ENCODE data around the gene FEN1. TPM values are rescaled to one million over a fixed set of nuclear protein-coding genes. Genes with fewer than 3 reads are reported as not detected.
A peak's percentile ranks its signal among the peaks of the same experiment; 100 is the strongest.

Gene FEN1
- total and polyA plus RNA-seq, 2 donors (not counting 1 experiment from before 2014, with no cell fraction given): 3.4 to 9.8 TPM

- H3K4me2 ChIP-seq (replicated peaks; ENCODE audit: low read depth, low read length, poor library complexity, severe bottlenecking): no peak overlapping the region
- peaks cover 4 to 5% of the 10 kb centered on the region in 2 donors for H3K4me1 ChIP-seq (ENCODE audit: control insufficient read depth in 2 of 2, insufficient read depth in 2 of 2, low read length in 2 of 2)
- no peaks in the 10 kb centered on the region for H4K20me1 ChIP-seq (ENCODE audit: control insufficient read depth, insufficient read depth, low read length, poor library complexity, severe bottlenecking)
- Mint-ChIP-seq H3K27me3 (peaks cover 21% of the 10 kb centered on the region), H3K27ac (no peak overlapping the region), H3K4me3 (no peak overlapping the region), H3K4me1 (peaks cover 2% of the 10 kb centered on the region), H3K9me3 (ENCODE audit: insufficient read depth) (no peaks in the 10 kb centered on the region)
- H3K27ac ChIP-seq (ENCODE audit: low read length in 2 of 2): no peak overlapping the region
- no peaks in the 10 kb centered on the region for H3K79me2 ChIP-seq (ENCODE audit: control insufficient read depth, insufficient read depth, low read length)
- DNase-seq (peak; percentile 60), ATAC-seq (ENCODE audit: low read depth) (peak; percentile 48)
- ChIA-PET POLR2A (no interaction called here), CTCF (interaction anchor here (0.7 to 6.6 kb wide), 10 partner anchors 12 to 564 kb away, joined by 3 to 69 read pairs (median 4); no protein-coding TSS in a partner anchor)
- 60% methylated on average over 14 of the region's 19 CpGs for WGBS (ENCODE audit: insufficient coverage)
- peaks cover 0 to 35% (median 13%) of the 10 kb centered on the region in 4 experiments for H3K27me3 ChIP-seq (replicated peaks in 1 of 4; ENCODE audit: control extremely low read depth in 1 of 4, control insufficient read depth in 3 of 4, insufficient read depth in 4 of 4, low read length in 3 of 4)
- peaks cover 0 to 2% (median 0%) of the 10 kb centered on the region in 3 donors for H3K9me3 ChIP-seq (ENCODE audit: control extremely low read depth in 1 of 3, control insufficient read depth in 2 of 3, insufficient read depth in 1 of 3, low read length in 2 of 3)
- H3K36me3 ChIP-seq (replicated peaks in 1 of 2; ENCODE audit: control extremely low read depth in 1 of 2, control insufficient read depth in 1 of 2, extremely low read depth in 1 of 2, insufficient read depth in 2 of 2, low read length in 1 of 2): no peaks in the 10 kb centered on the region
- intact Hi-C loops (cut with micrococcal nuclease): loop anchor here (5.0 kb wide), 1 partner anchor 565 kb away; no protein-coding TSS in a partner anchor
- H2AFZ ChIP-seq (ENCODE audit: insufficient read depth, low read depth, low read length, poor library complexity, severe bottlenecking): peak overlapping the region; percentile 28
- H3K4me3 ChIP-seq (ENCODE audit: control extremely low read depth in 1 of 5, extremely low read depth in 1 of 5, insufficient read depth in 1 of 5, low read depth in 2 of 5, low read length in 4 of 5): no peak overlapping the region
- H3K9ac ChIP-seq (ENCODE audit: low read length): no peak overlapping the region
- TF ChIP-seq CTCF (IDR thresholded peaks at IDR 0.05) (peak; percentile 76), EZH2 (IDR thresholded peaks at IDR 0.05; ENCODE audit: borderline replicate concordance, insufficient read depth, low read depth, low read length, poor library complexity, severe bottlenecking) (no peak)
Measured at GRCh38 chr11:61747192-61747966, 45.3 kb upstream of the FEN1 start.

GRCh38 chr11:61747967-61748285, 44.8 kb upstream of the FEN1 start:
- H4K20me1 ChIP-seq (ENCODE audit: control insufficient read depth, insufficient read depth, low read length, poor library complexity, severe bottlenecking): no peaks in the 10 kb centered on the region
- TF ChIP-seq EZH2 (IDR thresholded peaks at IDR 0.05; ENCODE audit: borderline replicate concordance, insufficient read depth, low read depth, low read length, poor library complexity, severe bottlenecking) (no peak), CTCF (IDR thresholded peaks at IDR 0.05) (peak; percentile 46)
- POLR2A ChIA-PET: no interaction called here
- H3K4me3 Mint-ChIP-seq: no peak overlapping the region
- peaks cover 8 to 9% of the 10 kb centered on the region in 2 donors for H3K4me1 ChIP-seq (ENCODE audit: control insufficient read depth in 2 of 2, insufficient read depth in 2 of 2, low read length in 2 of 2)
- ATAC-seq (ENCODE audit: low read depth) (no peak), DNase-seq (no peak)
- peaks cover 0 to 2% (median 0%) of the 10 kb centered on the region in 3 donors for H3K9me3 ChIP-seq (ENCODE audit: control extremely low read depth in 1 of 3, control insufficient read depth in 2 of 3, insufficient read depth in 1 of 3, low read length in 2 of 3)
- WGBS (ENCODE audit: insufficient coverage): 60% methylated on average over 1 of the region's 3 CpGs
- H3K4me1 Mint-ChIP-seq: peaks cover 4% of the 10 kb centered on the region
- peaks cover 23% of the 10 kb centered on the region for H3K27me3 Mint-ChIP-seq
- H3K36me3 ChIP-seq (replicated peaks in 1 of 2; ENCODE audit: control extremely low read depth in 1 of 2, control insufficient read depth in 1 of 2, extremely low read depth in 1 of 2, insufficient read depth in 2 of 2, low read length in 1 of 2): no peaks in the 10 kb centered on the region
- H3K79me2 ChIP-seq (ENCODE audit: control insufficient read depth, insufficient read depth, low read length): no peaks in the 10 kb centered on the region
- intact Hi-C loops (cut with micrococcal nuclease): loop anchor here (5.0 kb wide), 1 partner anchor 564 kb away; no protein-coding TSS in a partner anchor
- H3K9me3 Mint-ChIP-seq (ENCODE audit: insufficient read depth): no peaks in the 10 kb centered on the region
- H3K9ac ChIP-seq (ENCODE audit: low read length): no peak overlapping the region
- H2AFZ ChIP-seq (ENCODE audit: insufficient read depth, low read depth, low read length, poor library complexity, severe bottlenecking): peak overlapping the region; percentile 28
- H3K27ac Mint-ChIP-seq: no peak overlapping the region
- H3K4me3 ChIP-seq (ENCODE audit: control extremely low read depth in 1 of 5, extremely low read depth in 1 of 5, insufficient read depth in 1 of 5, low read depth in 2 of 5, low read length in 4 of 5): no peak overlapping the region
- CTCF ChIA-PET: interaction anchor here (0.7 to 6.6 kb wide), 9 partner anchors 12 to 563 kb away, joined by 3 to 69 read pairs (median 4); no protein-coding TSS in a partner anchor
- H3K27me3 ChIP-seq (replicated peaks in 1 of 4; ENCODE audit: control extremely low read depth in 1 of 4, control insufficient read depth in 3 of 4, insufficient read depth in 4 of 4, low read length in 3 of 4): peaks cover 0 to 39% (median 15%) of the 10 kb centered on the region in 4 experiments
- H3K27ac ChIP-seq (ENCODE audit: low read length in 2 of 2): no peak overlapping the region
- H3K4me2 ChIP-seq (replicated peaks; ENCODE audit: low read depth, low read length, poor library complexity, severe bottlenecking): no peak overlapping the region

Data from B cell (primary cell).